GM18861 (cell line): ENCODE data around the gene IFNK.
A peak's percentile ranks its signal among the peaks of the same experiment; 100 is the strongest.
"Not testable (repeated sequence)": the region's sequence is repeated elsewhere in the genome, so short reads cannot be mapped to it uniquely, and the experiment has no call there.

Source experiments
- ATAC-seq: cut with Tn5 transposase; IDR thresholded peaks from one replicate; pipeline ENCODE4 v1.9.1; 2021; ENCODE audit not compliant: unreplicated experiment

IFNK gene, protein sequence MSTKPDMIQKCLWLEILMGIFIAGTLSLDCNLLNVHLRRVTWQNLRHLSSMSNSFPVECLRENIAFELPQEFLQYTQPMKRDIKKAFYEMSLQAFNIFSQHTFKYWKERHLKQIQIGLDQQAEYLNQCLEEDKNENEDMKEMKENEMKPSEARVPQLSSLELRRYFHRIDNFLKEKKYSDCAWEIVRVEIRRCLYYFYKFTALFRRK

DNA sequence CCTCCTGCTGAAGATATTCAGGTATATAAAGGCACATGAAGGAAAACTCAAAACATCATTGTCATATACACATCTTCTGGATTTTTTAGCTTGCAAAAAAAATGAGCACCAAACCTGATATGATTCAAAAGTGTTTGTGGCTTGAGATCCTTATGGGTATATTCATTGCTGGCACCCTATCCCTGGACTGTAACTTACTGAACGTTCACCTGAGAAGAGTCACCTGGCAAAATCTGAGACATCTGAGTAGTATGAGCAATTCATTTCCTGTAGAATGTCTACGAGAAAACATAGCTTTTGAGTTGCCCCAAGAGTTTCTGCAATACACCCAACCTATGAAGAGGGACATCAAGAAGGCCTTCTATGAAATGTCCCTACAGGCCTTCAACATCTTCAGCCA is at the start of gene IFNK:
TSS of gene IFNK (plus strand) at position 55 of the 400 bp plus-strand sequence. CDS start at position 102, 47 bp downstream.
- no peak for ATAC-seq

DNA sequence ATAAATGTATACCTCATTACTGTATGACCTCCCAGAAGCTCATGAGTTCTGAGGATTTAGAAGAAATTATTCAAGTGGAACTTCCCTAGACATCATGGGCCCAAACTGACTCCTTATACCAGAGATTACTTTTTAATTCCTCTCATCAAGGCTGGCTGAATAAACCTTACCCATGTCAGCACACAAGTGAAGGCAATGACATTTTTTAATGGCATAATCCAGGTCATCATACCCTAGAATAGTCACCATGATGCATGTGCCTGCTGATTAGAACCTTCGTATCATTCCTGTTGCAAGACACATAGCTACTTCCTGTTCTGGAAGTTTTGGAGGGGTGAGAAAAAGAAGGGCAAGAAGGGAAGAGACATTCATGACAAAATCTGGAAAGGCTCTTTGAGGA is 49.8 kb upstream of the IFNK start:
- no peak for ATAC-seq

DNA sequence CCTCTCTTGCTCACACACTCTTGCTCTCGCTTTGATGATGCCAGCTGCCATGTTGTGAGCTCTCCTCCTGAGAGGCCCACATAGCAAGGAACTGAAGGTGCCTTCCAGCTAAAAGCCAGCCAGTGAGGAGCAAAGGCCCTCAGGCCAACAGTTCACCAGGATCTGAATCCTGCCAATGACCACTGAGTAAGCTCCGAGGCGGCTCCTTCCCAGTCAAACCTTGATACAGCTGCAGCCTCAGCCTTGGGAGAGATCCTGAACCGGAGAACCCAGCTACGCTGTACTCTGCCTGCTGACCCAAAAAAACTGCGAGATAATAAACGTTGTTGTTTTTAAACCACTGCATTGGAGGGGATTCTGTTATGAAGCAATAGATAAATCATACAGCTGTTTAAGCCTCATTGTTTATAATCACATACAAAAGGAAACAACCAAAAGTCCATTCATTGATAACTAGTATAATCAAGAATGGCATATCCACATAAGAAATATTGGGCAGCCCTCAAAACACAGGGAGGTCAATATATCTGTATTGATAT is 49.0 kb upstream of the IFNK start:
- ATAC-seq = no peak

DNA sequence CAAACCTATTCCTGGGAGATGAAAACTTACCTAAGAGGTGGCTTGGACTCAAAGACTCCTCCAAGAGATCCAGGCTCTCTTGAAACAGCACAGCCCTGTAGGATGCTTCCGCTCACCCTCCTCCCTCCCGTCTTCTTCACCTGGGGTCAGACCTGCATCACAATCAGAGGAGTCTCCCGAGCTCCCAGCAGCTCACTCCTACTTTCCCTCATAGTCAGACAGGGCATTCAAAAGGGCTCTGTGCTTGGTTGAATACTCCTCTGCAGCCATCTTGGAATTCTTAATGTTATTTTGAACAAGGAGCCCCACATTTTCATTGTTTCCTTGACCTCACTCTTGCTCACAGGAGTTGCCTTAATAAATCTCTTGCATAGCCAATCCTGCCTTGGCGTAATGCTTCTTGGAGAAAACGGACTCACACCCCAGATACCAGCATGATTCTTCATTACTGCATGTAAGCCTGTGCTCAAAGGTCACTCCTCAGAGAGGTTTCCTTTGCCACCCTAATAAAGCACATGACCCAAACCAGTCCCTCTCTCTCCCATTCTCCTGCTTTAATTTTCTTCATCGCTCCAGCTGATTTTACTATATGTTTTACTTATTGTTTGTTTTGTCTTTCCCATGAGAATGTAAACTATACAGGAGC is 47.1 kb upstream of the IFNK start:
- no peak for ATAC-seq

DNA sequence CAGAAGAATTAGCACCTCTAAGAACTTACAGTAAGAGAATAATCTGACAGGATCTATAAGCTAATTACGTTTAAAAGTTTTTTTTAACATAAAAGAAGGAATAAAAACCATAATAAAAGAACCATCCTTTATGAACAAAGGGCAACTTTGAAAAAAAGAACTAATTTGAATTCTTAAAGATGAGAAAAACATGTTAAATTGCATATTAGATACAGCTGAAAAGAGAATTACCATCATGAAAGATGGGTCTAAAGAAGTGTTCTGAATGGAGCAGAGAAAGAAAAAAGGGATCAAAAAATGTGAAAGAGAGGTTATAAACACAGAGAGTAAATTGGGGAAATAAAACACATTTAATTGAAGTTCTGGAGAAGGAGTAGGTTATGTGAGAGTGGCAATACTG is 45.8 kb upstream of the IFNK start:
- no peak for ATAC-seq

DNA sequence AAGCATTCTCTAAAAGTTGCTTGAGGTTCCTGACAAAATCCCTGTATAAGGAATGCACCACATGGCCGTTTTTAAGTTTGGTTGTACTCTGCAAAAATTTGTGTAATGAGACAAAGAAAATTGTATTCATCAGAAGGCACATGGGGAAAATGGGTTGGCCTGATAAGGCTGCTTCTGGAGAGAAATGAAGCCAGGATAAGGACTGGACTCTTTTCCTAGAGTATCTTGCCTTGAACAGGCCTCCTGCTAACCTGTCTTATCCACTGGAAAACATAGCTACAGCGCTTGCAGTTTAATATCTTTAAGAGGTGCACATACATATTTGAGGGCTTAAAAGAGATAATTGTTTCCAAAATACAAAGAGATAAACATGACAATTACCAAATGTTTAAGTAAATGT is 41.4 kb upstream of the IFNK start:
- no peak for ATAC-seq

DNA sequence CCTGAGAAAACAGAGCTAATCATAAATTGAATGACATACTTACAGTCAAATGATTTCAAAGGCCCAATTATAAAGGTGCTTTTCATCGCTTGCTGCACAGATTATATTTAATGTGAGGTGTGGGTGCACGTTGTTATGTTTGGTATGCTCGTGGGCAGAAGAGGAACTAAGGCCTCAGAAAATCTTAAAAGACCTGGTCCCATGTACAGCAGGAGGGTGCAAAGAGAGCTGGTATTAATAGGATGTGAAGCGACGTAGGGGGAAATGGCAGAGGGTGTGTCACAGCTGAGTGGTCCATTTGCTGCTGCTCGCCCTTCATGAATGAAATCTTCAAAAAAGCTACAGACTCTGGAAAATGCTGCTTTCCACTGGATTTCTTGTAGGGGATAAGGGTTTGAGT is 40.5 kb upstream of the IFNK start:
- ATAC-seq = no peak

DNA sequence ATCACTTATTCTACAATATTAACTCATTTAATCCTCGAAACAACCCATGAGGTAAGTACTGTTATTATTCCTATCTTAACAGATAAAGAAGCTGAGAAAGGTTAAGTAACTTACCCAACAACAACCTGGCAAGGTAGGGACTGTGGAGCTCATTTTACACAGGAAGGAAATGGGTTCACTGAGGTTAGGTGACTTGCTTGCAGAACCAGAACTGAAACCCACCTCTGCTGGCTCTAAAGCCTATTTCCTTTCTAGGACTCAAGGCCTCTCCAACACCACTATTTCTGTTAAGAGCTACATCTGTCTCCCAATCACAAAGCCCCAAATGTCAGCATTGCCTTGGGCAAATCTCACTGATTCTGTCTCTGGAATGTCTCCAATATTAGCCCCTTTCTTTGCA is 38.9 kb upstream of the IFNK start:
- peak; percentile 89 for ATAC-seq

DNA sequence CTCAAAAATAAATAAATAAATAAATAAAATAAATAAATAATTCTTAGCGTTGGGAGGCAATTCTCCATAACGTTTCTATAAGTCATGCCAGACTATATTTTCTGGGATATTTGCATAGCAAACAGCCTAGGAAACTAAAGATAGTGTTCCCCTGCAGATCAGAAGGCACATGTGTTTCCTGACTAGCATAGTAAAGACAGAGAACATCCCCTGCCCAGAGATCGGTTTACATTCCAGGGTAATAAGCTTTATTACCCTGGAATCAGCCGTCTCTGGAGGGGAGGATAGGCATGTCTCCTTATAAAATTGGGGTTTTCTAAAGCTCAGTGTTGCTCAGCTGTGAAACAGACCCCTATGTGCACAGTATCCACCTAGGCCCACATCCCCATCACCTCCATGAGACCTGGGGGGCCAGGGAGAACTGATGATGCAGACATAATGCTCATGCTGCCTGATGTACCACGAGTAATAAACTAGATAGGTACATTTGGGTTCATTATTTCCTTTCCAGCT is 36.9 kb upstream of the IFNK start:
- no peak for ATAC-seq

DNA sequence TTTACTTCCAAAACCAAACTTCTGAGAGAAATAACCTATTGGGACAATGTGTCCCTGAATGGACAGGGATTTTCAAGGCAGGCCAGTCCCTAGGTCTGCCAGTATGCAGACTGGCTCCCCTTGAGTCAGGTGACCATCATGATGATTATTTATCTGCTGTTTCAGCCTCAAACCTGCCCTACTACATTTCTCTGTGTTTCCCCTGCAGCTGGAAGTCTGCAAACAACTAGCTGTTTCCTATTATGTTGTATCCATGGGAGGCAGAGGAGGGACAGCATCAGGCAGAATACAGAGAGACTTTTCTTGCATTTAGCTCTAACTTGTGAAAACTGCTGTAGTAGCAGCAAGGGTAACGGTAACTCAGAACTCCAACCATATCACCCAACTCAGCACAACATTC is 36.2 kb upstream of the IFNK start:
- no peak for ATAC-seq

DNA sequence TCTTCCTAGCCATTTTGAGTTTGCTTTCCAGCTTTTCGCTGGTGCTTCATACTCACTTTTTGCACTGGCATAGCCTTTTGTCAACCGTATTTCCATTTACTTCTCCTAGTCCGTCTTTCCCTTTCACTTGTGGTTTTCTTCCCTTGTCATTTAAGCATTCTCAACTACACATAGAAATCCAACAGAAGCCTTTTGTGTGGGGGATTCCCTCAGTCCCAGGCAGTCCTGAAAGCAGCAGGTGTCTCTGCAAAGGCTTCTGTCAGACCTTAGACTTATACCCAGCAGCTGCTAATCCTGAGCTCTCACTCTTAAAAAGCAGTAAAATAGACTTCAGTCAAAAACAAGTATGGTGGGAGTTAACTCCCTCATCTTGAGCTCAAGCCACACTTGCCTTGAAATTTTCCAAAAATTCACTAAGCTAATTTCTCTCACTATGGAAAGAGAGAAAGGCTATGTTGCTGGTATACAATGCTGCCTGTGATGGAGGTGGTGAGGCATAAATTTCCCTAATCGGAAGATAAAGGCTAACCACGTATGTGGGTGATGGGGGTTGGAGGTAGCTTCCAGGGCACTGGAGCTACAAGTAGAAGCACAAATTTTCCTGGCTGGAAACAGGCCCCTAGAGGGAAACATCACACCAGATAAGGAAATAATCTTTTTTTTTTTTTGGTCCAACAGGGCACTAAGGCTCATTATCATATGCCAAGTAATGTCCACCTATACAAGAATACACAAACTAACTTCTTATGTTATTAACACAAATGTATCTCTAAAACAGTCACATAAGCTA is 34.8 kb upstream of the IFNK start:
- ATAC-seq = peak; percentile 49

DNA sequence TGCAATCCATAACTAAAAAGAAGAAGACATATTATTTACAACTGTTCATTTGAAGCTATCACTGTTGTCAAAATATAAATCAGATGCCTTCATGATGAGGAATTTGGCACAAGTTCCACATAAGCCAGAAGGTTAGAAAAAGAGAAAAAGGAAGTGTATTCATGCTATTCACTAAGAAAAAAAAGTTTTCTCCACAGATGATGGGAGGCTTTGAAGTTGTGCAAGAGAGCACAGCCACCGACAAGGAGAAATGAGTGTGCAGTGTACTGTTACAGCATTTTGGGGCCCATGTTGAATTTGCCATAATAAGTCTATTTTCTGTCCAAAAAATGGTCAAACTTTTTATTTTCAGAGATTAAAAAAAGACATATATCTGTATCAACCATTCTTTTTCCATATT is 32.9 kb upstream of the IFNK start:
- no peak for ATAC-seq

DNA sequence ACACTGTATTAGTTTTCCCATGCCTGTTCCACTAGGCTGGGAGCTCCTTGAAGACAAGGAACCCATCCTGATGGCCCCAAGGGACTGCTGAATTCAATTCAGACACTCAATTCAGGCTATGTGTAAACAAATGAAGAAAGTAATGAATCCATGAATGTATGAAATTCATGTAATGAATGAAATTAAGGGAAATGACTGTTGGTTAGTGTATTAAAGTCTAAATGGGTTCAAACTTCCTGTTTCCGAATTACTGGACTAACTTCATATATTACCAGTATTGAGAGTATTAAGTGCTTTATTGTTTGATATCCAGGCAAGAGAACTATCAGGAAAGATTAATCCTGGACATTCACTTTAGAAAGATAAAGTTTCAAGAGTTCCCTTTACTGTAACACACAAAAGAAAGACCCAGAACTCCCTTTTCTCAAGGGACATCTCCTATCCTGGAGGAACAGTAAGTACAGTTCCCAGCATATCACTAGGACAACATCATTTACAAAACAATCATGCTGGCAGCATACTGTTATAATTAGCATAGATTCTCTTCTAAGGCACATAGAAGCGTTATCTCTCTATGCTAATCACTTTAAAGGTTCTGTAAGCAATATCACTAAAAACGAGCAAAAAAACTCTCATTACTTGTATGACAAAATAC is 28.5 kb upstream of the IFNK start:
- no peak for ATAC-seq

DNA sequence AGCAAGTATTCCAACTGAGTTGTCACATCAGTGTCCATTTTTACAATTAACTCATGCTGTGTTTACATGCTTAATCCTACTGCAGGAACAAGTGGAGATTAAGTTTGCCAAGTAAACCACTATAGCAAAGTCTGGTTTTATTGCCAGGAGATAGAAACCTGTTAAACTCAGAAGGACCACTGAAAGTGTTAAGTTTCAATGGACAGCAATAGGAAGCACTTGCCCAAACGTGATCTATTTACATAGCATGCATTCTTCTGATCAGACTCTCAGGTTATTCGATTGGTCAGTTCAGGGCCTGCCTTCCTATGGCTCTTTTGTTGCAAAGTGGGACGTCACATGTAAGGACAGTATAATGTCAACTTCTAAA is 28.0 kb upstream of the IFNK start:
- no peak for ATAC-seq

DNA sequence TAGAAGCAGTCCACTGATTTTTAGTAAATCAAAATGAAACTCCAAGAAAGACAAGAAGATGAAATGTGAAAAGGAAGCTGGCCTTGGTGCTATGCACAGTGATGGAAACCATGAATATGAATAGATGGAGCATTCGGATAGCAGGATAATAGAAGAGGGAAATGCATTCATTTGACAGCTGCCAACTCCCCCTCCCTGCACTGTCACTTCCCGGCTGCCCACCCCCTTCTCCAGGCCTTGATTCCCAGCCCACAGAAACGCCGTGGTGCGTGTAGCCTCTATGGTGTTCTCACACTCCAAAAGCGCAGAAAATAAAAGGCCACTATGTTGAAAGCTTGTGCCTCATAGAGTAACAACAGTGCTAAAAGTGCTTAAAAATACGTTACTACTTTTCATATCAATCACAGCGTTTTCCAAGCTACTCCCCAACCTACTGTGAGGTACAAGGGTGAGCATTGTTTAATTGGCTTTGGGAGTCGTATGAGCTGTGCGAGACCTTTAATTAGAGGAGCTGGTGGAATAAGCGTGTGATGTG is 26.1 kb upstream of the IFNK start:
- no peak for ATAC-seq

DNA sequence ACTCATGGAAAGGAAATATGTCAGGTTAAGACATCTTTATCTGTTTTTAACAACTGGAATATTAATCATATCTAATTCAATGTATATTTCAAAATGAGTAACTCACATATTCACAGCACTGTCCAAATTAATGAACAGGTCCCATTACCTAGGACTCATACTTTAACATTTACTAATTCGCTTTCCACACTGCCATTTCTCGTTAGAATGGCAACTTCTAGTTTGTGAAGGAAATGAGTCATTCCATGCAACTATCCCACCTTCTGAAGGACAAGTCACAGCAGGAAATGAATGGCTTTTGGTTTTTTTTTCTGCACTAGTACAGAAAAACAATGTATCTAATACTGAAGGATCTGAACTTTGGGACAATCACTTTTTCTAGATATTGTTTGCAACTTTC is 24.6 kb upstream of the IFNK start:
- peak; percentile 51 for ATAC-seq

DNA sequence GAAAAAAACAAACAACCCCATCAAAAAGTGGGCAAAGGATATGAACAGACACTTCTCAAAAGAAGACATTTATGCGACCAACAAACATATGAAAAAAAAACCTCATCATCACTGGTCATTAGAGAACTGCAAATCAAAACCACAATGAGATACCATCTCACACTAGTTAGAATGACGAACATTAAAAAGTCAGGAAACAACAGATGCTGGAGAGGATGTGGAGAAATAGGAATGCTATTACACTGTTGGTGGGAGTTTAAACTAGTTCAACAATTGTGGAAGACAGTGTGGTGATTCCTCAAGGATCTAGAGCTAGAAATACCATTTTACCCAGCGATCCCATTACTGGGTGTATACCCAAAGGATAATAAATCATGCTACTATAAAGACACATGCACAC is 23.2 kb upstream of the IFNK start:
- ATAC-seq = not testable (repeated sequence)

DNA sequence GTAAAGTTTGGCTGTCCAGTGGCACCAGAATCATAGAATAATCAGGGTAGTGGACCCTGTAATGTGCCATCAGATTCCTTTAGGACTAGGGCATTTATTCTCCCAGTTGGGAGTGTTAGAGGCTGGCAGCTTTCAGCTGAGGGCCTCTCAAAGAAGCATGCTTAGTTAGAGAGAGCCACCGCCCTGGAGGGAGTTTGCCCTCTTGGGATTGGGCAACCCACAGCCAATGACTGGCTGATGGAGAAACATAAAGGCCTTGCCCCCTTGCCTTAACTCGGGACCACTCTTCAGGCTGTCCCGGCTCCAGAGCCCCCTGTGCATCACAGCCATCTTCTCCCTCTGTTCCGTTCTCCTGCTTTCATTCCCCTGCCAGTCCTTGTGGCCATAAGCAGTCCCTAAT is 20.5 kb upstream of the IFNK start:
- ATAC-seq = no peak

DNA sequence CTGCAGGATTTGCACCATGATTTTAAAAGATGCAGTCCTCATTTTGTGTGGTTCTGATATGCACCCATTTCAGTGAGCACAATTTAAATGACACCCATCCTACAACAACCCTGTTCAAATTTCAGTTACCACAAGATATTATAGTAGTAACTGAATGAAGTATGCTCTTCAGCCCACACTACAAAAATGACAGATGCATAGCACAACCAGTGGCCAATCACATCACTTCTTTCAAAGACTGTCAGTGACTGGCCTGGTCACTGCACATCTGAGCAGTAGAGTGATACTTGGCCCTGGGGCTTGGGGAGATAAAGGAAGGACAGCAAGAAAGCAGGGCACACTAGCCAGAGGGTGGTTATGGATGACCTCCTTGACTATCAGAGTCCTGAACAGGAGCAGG is 19.8 kb upstream of the IFNK start:
- no peak for ATAC-seq

DNA sequence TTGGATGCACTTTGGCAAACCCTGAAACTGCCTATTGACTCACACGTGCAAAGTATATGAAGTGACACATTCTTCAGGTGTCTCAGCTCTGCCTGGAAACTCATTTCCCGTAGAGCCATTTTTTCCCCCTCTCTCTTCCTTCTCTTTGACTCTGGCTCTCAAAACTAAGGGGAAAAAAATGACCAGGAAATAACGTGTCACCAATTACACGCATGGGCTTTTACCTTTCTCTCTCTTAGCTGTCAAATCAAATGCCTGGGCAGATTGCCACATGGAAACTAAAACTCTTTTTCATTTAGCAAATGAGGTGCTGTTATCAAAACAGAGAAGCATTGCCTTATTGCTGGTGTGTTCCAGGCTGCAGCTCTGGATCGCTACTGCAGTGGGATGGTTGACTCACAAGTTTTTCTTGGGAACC is 18.3 kb upstream of the IFNK start:
- ATAC-seq = no peak

DNA sequence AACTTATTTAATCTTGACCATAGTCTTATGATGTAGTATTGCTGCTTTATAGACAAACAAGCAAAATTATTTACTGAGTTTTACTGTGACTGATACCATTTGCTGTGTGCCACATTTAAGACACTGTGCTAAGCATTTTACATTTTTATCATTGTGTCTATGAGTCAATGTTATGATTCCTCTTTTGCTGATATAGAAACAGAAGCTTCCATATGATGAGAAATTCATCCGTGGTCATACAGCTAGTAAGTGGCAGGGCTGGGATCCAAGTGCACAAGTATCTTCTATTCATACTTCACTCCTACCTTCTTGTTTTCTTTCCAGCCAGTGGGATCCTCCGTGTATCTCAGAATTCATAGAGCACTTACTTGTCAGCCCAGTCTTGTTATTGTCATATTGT is 17.1 kb upstream of the IFNK start:
- no peak for ATAC-seq
